GM12878 (cell line): ENCODE results near the gene PLCG1.

Experiments used
- CTCF ChIP-seq, 3 experiments: IDR thresholded peaks in 2 of 3; conservative IDR thresholded peaks in 1 of 3; 2 replicates each; pipeline ENCODE4 v1.5.1; 2011; ENCODE audit warnings: low read depth in 3 of 3, low read length in 3 of 3, mild to moderate bottlenecking in 3 of 3, control low read depth in 2 of 3, moderate library complexity in 2 of 3, inconsistent platforms in 1 of 3, mixed read lengths in 1 of 3; ENCODE audit not compliant: control insufficient read depth in 2 of 3, insufficient read depth in 1 of 3; ENCODE audit errors: extremely low read depth in 1 of 3
- EZH2 ChIP-seq: IDR thresholded peaks from 2 replicates; pipeline ENCODE4 v1.6.1; 2012; ENCODE audit warnings: low read depth, mild to moderate bottlenecking, control low read depth, inconsistent platforms, low read length, borderline replicate concordance; ENCODE audit not compliant: control insufficient read depth
- MAX ChIP-seq: IDR thresholded peaks from 2 replicates; pipeline ENCODE4 v1.6.1; 2012; ENCODE audit warnings: low read depth, low read length, improper control_type of control experiment

- TF ChIP-seq CTCF (IDR thresholded peaks at IDR 0.05 in 2 of 3, conservative IDR thresholded peaks at IDR 0.05 in 1 of 3; ENCODE audit: control insufficient read depth in 2 of 3, extremely low read depth in 1 of 3, insufficient read depth in 1 of 3, low read depth in 3 of 3, low read length in 3 of 3) (no peak), MAX (no peak), EZH2 (no peak)
These were observed 49.6 kb upstream of the PLCG1 start for GRCh38 chr20:41087777-41088176.
